HFFc6 (cell line): ENCODE measurements around the gene OR51M1. TPM values are rescaled to one million over a fixed set of nuclear protein-coding genes. Genes with fewer than 3 reads are reported as not detected.
A peak's percentile ranks its signal among the peaks of the same experiment; 100 is the strongest.
"Not testable (repeated sequence)": the region's sequence is repeated elsewhere in the genome, so short reads cannot be mapped to it uniquely, and the experiment has no call there.

ENCODE experiments used
- DNase-seq: peaks from one replicate; pipeline ENCODE4 v3.0.0-alpha.2; 2018
- H3K27ac Mint-ChIP-seq: 2 replicates; pipeline ENCODE4 v1.8.0; 2020; ENCODE audit warnings: mild to moderate bottlenecking, mixed read lengths
- H3K27me3 Mint-ChIP-seq: 2 replicates; pipeline ENCODE4 v1.8.0; 2021; ENCODE audit warnings: mild to moderate bottlenecking, moderate library complexity, mixed read lengths; ENCODE audit not compliant: insufficient read depth
- H3K36me3 Mint-ChIP-seq: 2 replicates; pipeline ENCODE4 v1.8.0; 2021; ENCODE audit warnings: low read depth, mixed read lengths
- H3K4me1 Mint-ChIP-seq: 2 replicates; pipeline ENCODE4 v1.8.0; 2020; ENCODE audit warnings: low read depth, mixed read lengths
- H3K4me3 Mint-ChIP-seq: 2 replicates; pipeline ENCODE4 v1.8.0; 2020; ENCODE audit warnings: mild to moderate bottlenecking, moderate library complexity, mixed read lengths
- H3K9me3 Mint-ChIP-seq: 2 replicates; pipeline ENCODE4 v1.8.0; 2020; ENCODE audit warnings: mild to moderate bottlenecking, mixed read lengths
- total RNA-seq, 6 experiments: library from RNA; stranded (reverse); fragmentation: NEBNext Ultra II Directional; extraction: Animal tissue kit (Norgen Biotek cat#: 25700); gene quantifications; 2 replicates in 1 of 6; 3 replicates in 5 of 6; pipeline ENCODE4 v1.2.3, GENCODE V29; 2021
- TF ChIP-seq, protein P1 (sequence below): fragments of 200-600 bp; sonication (generic); IDR thresholded peaks from 2 replicates; pipeline ENCODE4 v1.5.0; 2021; ENCODE audit warnings: antibody characterized with exemption, mild to moderate bottlenecking

Gene OR51M1
- total RNA-seq, 6 experiments from 2014 or later: 0.09 TPM; not detected in 5

DNA sequence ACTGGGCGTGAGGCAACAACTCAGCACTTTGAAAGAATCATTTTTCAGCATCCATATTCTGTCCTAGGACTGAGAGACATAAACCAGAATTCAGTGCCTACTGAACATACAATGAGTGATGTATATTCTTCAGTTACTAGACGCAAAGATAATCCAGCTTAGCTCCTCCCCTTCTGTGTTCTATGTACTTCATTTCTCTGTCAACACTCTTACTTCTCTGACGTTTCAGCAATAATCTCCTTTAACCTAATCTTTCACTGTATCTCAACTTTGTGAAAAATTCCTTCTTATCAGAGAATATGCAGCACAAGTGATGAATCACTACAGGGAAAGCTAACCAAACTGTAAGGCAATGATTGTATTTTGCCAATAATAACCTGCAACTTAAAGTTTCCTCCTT is 37.8 kb upstream of the OR51M1 start:
- TF ChIP-seq, protein P1, sequence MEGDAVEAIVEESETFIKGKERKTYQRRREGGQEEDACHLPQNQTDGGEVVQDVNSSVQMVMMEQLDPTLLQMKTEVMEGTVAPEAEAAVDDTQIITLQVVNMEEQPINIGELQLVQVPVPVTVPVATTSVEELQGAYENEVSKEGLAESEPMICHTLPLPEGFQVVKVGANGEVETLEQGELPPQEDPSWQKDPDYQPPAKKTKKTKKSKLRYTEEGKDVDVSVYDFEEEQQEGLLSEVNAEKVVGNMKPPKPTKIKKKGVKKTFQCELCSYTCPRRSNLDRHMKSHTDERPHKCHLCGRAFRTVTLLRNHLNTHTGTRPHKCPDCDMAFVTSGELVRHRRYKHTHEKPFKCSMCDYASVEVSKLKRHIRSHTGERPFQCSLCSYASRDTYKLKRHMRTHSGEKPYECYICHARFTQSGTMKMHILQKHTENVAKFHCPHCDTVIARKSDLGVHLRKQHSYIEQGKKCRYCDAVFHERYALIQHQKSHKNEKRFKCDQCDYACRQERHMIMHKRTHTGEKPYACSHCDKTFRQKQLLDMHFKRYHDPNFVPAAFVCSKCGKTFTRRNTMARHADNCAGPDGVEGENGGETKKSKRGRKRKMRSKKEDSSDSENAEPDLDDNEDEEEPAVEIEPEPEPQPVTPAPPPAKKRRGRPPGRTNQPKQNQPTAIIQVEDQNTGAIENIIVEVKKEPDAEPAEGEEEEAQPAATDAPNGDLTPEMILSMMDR: no peak
- Mint-ChIP-seq H3K27ac (peak overlapping the region; percentile 70), H3K4me3 (peak overlapping the region; percentile 40), H3K9me3 (no peaks in the 10 kb centered on the region), H3K36me3 (peaks cover 4% of the 10 kb centered on the region; the same call in 1 of the 2 replicates), H3K27me3 (no peaks in the 10 kb centered on the region), H3K4me1 (peaks cover 81% of the 10 kb centered on the region)
- DNase-seq: no peak

DNA sequence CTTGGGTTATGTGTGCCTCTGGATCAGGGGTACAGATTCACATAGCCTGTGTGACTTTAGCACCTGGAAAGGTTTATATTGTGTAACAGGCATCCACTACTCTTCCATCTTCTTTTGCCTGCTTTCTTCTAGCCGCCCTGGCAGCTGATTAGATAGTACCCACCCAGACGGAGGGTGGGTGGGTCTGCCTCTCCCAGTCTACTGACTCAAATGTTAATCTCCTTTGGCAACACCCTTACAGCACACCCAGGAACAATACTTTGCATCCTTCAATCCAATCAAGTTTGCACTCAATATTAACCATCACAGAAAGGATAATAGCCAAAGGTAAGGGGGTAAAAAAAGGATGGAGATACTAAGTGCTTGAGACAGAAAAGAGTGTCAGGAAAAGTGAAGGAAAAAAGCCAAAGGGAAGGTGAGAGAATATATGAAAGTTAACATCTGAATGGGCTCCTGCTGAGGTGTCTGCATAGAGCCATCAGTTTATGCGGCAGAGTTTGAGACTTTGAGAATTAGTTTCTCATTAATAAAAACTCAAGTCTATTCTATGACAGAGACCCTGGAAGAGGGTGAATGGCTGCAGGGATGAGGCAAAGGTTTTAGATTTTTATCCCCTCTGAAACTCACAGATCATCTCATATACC is 34.9 kb upstream of the OR51M1 start:
- Mint-ChIP-seq H3K27ac (no peak overlapping the region), H3K36me3 (no peaks in the 10 kb centered on the region), H3K4me1 (peaks cover 65% of the 10 kb centered on the region), H3K9me3 (no peaks in the 10 kb centered on the region), H3K4me3 (no peak overlapping the region; the same call in 1 of the 2 replicates), H3K27me3 (no peaks in the 10 kb centered on the region)
- DNase-seq: no peak
- TF ChIP-seq, protein P1: no peak

DNA sequence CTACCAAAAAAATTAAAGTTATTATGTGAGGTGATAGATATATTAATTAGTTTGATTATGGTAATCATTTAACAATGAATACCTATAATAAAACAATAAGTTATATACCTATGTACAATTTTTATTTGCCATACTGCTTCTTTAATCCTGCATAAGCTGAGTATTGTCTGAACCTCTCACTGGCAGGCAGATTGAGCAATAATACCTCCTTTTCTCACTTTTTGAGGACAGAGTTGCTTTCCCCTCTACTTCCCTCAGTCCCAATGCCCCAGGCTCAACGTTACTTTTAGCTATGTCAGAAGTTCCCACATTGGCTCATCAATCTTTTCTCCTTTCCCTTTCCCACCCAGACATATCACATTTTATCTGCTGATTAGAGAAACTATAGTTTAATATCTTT is 34.1 kb upstream of the OR51M1 start:
- TF ChIP-seq, protein P1: no peak
- Mint-ChIP-seq H3K4me3 (no peak overlapping the region; the same call in 1 of the 2 replicates), H3K4me1 (peaks cover 56% of the 10 kb centered on the region), H3K9me3 (no peaks in the 10 kb centered on the region), H3K27ac (peak overlapping the region; percentile 64), H3K36me3 (no peaks in the 10 kb centered on the region), H3K27me3 (no peaks in the 10 kb centered on the region)
- DNase-seq: no peak

DNA sequence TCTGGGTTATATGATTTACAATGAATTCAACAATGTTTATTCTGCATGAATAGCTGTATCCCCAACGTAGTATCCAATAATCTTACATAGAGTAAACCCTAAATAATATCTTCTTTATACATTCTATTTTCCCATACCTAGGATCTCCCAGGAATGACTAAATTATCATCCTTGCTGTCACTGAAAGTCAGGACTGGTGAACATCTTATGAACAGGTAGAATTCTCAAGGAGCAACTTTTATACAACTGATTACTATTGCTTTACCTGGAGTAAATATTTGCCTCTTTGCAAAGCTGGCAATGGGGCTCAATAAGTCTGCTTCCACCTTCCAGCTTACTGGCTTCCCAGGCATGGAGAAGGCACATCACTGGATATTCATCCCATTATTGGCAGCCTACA is 32.4 kb upstream of the OR51M1 start, which contains the start of gene OR51B6:
TSS of gene OR51B6 (plus strand) at position 301 of the 400 bp plus-strand sequence. CDS start at position 301, 0 bp downstream.
- TF ChIP-seq, protein P1: no peak
- Mint-ChIP-seq H3K4me3 (no peak within 1 kb of the TSS), H3K36me3 (peaks cover 1% of the 10 kb centered on the region; the same call in 1 of the 2 replicates), H3K4me1 (peaks cover 40% of the 10 kb centered on the region), H3K27ac (no peak within 1 kb of the TSS), H3K9me3 (peaks cover 3% of the 10 kb centered on the region; the same call in 1 of the 2 replicates), H3K27me3 (no peaks in the 10 kb centered on the region)
- no peak for DNase-seq

DNA sequence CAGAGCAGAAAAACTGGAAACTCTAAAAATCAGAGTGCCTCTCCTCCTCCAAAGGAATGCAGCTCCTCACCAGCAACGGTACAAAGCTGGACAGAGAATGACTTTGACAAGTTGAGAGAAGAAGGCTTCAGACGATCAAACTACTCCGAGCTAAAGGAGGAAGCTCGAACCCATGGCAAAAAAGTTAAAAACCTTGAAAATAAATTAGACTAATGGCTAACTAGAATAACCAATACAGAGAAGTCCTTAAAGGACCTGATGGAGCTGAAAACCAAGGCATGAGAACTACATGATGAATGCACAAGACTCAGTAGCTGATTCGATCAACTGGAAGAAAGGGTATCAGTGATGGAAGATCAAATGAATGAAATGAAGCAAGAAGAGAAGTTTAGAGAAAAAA is 27.6 kb upstream of the OR51M1 start:
- Mint-ChIP-seq H3K36me3 (peaks cover 14% of the 10 kb centered on the region), H3K9me3 (peaks cover 12% of the 10 kb centered on the region)
- not testable (repeated sequence) for H3K27ac Mint-ChIP-seq, H3K27me3 Mint-ChIP-seq, H3K4me1 Mint-ChIP-seq, DNase-seq, H3K4me3 Mint-ChIP-seq

DNA sequence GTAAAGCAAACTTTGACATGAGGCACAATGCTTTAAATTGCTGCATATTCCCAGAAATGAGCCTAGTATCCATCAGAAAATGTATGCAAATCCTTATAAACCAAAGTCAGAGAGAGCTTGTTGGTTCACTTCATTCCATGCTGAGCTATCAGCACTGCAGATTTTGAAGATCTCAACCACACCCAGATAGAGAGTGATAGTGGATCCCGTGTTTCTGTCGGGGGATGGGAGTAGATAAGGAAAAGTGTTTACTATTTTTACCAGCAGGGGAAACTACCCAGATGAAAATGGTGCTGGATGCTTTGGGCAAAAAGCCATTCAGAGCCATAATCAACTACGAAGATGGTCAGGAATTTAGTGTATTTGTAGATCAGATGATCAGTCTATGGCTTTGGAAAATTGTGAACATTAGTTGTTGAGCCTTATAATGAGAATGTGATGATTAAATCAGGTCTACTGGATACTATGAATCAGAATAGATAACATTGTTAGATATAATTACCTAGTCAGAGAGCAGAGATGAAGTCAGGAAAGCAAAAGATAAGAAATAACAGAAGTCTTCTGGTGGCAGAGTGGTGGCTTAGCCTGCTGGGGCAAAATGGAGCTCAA is 21.5 kb upstream of the OR51M1 start:
- no peak overlapping the region for H3K4me3 Mint-ChIP-seq
- H3K27me3 Mint-ChIP-seq: peaks cover 2% of the 10 kb centered on the region; the same call in 1 of the 2 replicates
- H3K4me1 Mint-ChIP-seq: peaks cover 61% of the 10 kb centered on the region
- peak overlapping the region; percentile 43 for H3K27ac Mint-ChIP-seq
- DNase-seq: no peak
- H3K9me3 Mint-ChIP-seq: peaks cover 12% of the 10 kb centered on the region
- TF ChIP-seq, protein P1: peak; percentile 13; the same call in 1 of the 2 replicates
- H3K36me3 Mint-ChIP-seq: peaks cover 18% of the 10 kb centered on the region; the same call in 1 of the 2 replicates
